CD8-positive, alpha-beta memory T cell (primary cell): ENCODE results near the gene HIGD1A. TPM values are rescaled to one million over a fixed set of nuclear protein-coding genes. Genes with fewer than 3 reads are reported as not detected.

Experiments
- CTCF ChIA-PET: fragments of 350-600 bp; sonication (Branson Sonifier 250); formaldehyde crosslinking; loops from one replicate; lab custom pipeline; 2021; ENCODE audit warnings: antibody characterized with exemption; lab: Charles Lee
- POLR2A ChIA-PET: fragments of 350-600 bp; sonication (Branson Sonifier 250); formaldehyde crosslinking; loops from one replicate; lab custom pipeline; 2021; ENCODE audit warnings: antibody characterized with exemption; lab: Charles Lee
- DNase-seq, 5 donors: peaks; one replicate each; pipeline versions ENCODE4 v3.0.0 to v3.0.0-alpha.2; 2020 to 2022; ENCODE audit warnings: mixed read lengths in 1 of 5
- H3K27ac ChIP-seq: one replicate; pipeline ENCODE4 v1.7.0; 2013; ENCODE audit warnings: low read depth, mild to moderate bottlenecking, low read length, moderate library complexity
- H3K27me3 ChIP-seq: 2 replicates; pipeline ENCODE4 v1.7.0; 2013; ENCODE audit warnings: low read length, mild to moderate bottlenecking; ENCODE audit not compliant: insufficient read depth, poor library complexity, severe bottlenecking
- H3K36me3 ChIP-seq: 2 replicates; pipeline ENCODE4 v1.7.0; 2013; ENCODE audit warnings: mild to moderate bottlenecking, low read length, moderate library complexity; ENCODE audit not compliant: insufficient read depth
- H3K4me1 ChIP-seq: 2 replicates; pipeline ENCODE4 v1.7.0; 2013; ENCODE audit warnings: mild to moderate bottlenecking, low read length, moderate library complexity; ENCODE audit not compliant: insufficient read depth
- H3K4me3 ChIP-seq: 2 replicates; pipeline ENCODE4 v1.7.0; 2013; ENCODE audit warnings: mild to moderate bottlenecking, low read length
- H3K9me3 ChIP-seq: 2 replicates; pipeline ENCODE4 v1.7.0; 2013; ENCODE audit warnings: mild to moderate bottlenecking, low read length
- H3K27ac Mint-ChIP-seq, 8 donors: one replicate each; pipeline ENCODE4 v1.8.0; 2020 to 2021; ENCODE audit warnings: mixed read lengths in 8 of 8, mild to moderate bottlenecking in 6 of 8, inconsistent platforms in 3 of 8, moderate library complexity in 3 of 8
- H3K27me3 Mint-ChIP-seq, 2 donors: one replicate each; pipeline ENCODE4 v1.8.0; 2020 to 2021; ENCODE audit warnings: mixed read lengths in 2 of 2, mild to moderate bottlenecking in 1 of 2, moderate library complexity in 1 of 2
- H3K36me3 Mint-ChIP-seq, 3 donors: one replicate each; pipeline ENCODE4 v1.8.0; 2020 to 2021; ENCODE audit warnings: mixed read lengths in 3 of 3, inconsistent platforms in 1 of 3, mild to moderate bottlenecking in 1 of 3
- H3K4me1 Mint-ChIP-seq, 3 donors: one replicate each; pipeline ENCODE4 v1.8.0; 2020 to 2021; ENCODE audit warnings: mixed read lengths in 3 of 3, inconsistent platforms in 1 of 3, mild to moderate bottlenecking in 1 of 3
- H3K4me3 Mint-ChIP-seq, 7 donors: one replicate each; pipeline ENCODE4 v1.8.0; 2020 to 2021; ENCODE audit warnings: mixed read lengths in 7 of 7, mild to moderate bottlenecking in 6 of 7, moderate library complexity in 4 of 7, inconsistent platforms in 2 of 7
- H3K9me3 Mint-ChIP-seq, 5 donors: one replicate each; pipeline ENCODE4 v1.8.0; 2020 to 2022; ENCODE audit warnings: mixed read lengths in 5 of 5, mild to moderate bottlenecking in 3 of 5, moderate library complexity in 2 of 5, inconsistent platforms in 1 of 5
- polyA plus RNA-seq: library from polyadenylated mRNA; unstranded; fragments of 300-500 nt; fragmentation: Illumina TruSeq; gene quantifications from one replicate; pipeline ENCODE4 v1.2.3, GENCODE V29; 2021
- total RNA-seq, 2 experiments: library from RNA; stranded (reverse); gene quantifications; one replicate each; pipeline ENCODE4 v1.2.3, GENCODE V29; 2021

The HIGD1A gene
- total and polyA plus RNA-seq, 3 experiments from 2014 or later, result 89.3 to 101 (median 93.2) TPM

GRCh38 chr3:42803414-42804105 lies 730 bp downstream of the HIGD1A start:
- Histone ChIP-seq H3K36me3 (no peaks in the 10 kb centered on the region), H3K9me3 (no peaks in the 10 kb centered on the region), H3K27me3 (no peaks in the 10 kb centered on the region), H3K4me3 (peak overlapping the region; percentile 93), H3K27ac (peak overlapping the region; percentile 90), H3K4me1 (peaks cover 36% of the 10 kb centered on the region)
- ChIA-PET POLR2A (interaction anchor here (1.1 kb wide), 1 partner anchor 12 kb away, joined by 4 read pairs; no protein-coding TSS in a partner anchor), CTCF (interaction anchor here (0.9 to 1.7 kb wide), 4 partner anchors 22 to 58 kb away, joined by 3 to 6 read pairs (median 4); no protein-coding TSS in a partner anchor)
- DNase-seq, result peak in 3 of 5 donors; percentile 2 to 50 (median 10)
- H3K27ac Mint-ChIP-seq, result peak overlapping the region; percentile 86 to 98 (median 94)
- peaks cover 0 to 16% of the 10 kb centered on the region in 2 donors for H3K27me3 Mint-ChIP-seq
- no peaks in the 10 kb centered on the region for H3K9me3 Mint-ChIP-seq
- H3K36me3 Mint-ChIP-seq, result peaks cover 0 to 10% (median 4%) of the 10 kb centered on the region in 3 donors
- H3K4me1 Mint-ChIP-seq, result peaks cover 33 to 51% (median 40%) of the 10 kb centered on the region in 3 donors
- H3K4me3 Mint-ChIP-seq, result peak overlapping the region; percentile 92 to 98 (median 96)

GRCh38 chr3:42802876-42803413 lies 1.3 kb downstream of the HIGD1A start:
- Mint-ChIP-seq H3K4me1 (peaks cover 33 to 51% (median 40%) of the 10 kb centered on the region in 3 donors), H3K4me3 (peak overlapping the region; percentile 92 to 98 (median 96)), H3K36me3 (peaks cover 0 to 10% (median 4%) of the 10 kb centered on the region in 3 donors), H3K9me3 (no peaks in the 10 kb centered on the region), H3K27me3 (peaks cover 0 to 16% of the 10 kb centered on the region in 2 donors), H3K27ac (peak overlapping the region in 6 of 8 donors; percentile 34 to 96 (median 93))
- Histone ChIP-seq H3K36me3 (no peaks in the 10 kb centered on the region), H3K27me3 (no peaks in the 10 kb centered on the region), H3K9me3 (no peaks in the 10 kb centered on the region), H3K4me3 (peak overlapping the region; percentile 93), H3K27ac (peak overlapping the region; percentile 90), H3K4me1 (peaks cover 36% of the 10 kb centered on the region)
- no peak for DNase-seq
- POLR2A ChIA-PET, result no interaction called here
- CTCF ChIA-PET, result interaction anchor here (0.9 to 1.7 kb wide), 3 partner anchors 21 to 28 kb away, joined by 3 to 6 read pairs (median 4); no protein-coding TSS in a partner anchor

DNA sequence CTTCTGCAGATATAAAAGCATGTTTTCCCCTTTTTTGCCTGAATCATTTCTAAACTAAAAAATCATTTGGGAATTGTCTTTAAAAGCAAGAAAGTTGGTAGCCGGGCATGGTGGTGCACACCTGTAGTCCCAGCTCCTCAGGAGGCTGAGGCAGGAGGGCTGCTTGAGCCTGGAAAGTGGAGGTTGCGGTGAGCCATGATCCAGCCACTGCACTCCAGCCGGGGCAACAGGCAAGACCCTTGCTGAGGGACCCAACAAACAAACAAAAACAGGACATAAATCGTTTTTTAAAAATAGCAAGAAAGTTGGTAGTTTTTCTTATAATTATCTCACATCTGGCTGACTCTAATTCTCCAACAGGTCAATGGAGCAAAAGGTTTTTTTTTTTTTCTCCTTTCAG lies 2.5 kb downstream of the HIGD1A start:
- POLR2A ChIA-PET, result no interaction called here

DNA sequence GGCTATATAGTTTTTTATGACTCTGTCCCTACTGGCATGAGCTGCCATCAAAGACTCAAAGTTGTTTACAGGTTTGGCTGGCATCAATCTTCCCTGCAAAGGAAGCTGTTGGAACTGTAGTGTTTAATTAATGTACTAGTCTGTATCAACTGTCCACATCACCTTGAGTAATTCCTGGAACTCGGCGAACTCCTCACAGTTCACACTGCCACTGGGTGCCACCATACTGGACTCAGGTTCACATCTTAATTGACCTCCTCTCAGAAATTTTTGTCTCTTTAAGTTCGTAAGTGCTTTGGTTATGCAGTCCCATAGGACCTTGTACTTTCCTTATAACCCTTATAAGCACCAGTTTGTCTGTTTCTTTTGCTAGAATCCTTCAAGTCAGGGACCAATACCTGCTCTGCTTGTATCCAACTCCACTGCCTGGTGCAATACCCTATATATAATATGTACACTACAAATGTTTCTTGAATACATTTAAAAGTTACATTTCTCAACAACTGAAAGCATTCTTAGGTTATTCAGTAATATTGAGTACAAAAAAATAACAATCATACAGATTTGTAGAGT lies 3.2 kb downstream of the HIGD1A start:
- Histone ChIP-seq H3K27me3 (no peaks in the 10 kb centered on the region), H3K4me1 (peaks cover 36% of the 10 kb centered on the region), H3K36me3 (no peaks in the 10 kb centered on the region), H3K9me3 (no peaks in the 10 kb centered on the region), H3K27ac (no peak overlapping the region), H3K4me3 (no peak overlapping the region)
- ChIA-PET POLR2A (no interaction called here), CTCF (no interaction called here)
- no peaks in the 10 kb centered on the region for H3K9me3 Mint-ChIP-seq
- DNase-seq, result no peak
- H3K27ac Mint-ChIP-seq, result no peak overlapping the region
- no peak overlapping the region for H3K4me3 Mint-ChIP-seq
- H3K4me1 Mint-ChIP-seq, result peaks cover 36 to 55% (median 40%) of the 10 kb centered on the region in 3 donors
- H3K27me3 Mint-ChIP-seq, result peaks cover 0 to 7% of the 10 kb centered on the region in 2 donors
- peaks cover 0 to 12% (median 4%) of the 10 kb centered on the region in 3 donors for H3K36me3 Mint-ChIP-seq

More for the DNA sequence above, 2.5 kb downstream of the HIGD1A start:
- Mint-ChIP-seq H3K4me3 (no peak overlapping the region), H3K4me1 (peaks cover 33 to 51% (median 40%) of the 10 kb centered on the region in 3 donors), H3K27ac (no peak overlapping the region), H3K36me3 (peaks cover 0 to 10% (median 4%) of the 10 kb centered on the region in 3 donors), H3K27me3 (peaks cover 0 to 10% of the 10 kb centered on the region in 2 donors), H3K9me3 (no peaks in the 10 kb centered on the region)
- Histone ChIP-seq H3K36me3 (no peaks in the 10 kb centered on the region), H3K4me1 (peaks cover 36% of the 10 kb centered on the region), H3K27me3 (no peaks in the 10 kb centered on the region), H3K9me3 (no peaks in the 10 kb centered on the region), H3K27ac (no peak overlapping the region), H3K4me3 (no peak overlapping the region)
- DNase-seq, result no peak
- CTCF ChIA-PET, result no interaction called here

DNA sequence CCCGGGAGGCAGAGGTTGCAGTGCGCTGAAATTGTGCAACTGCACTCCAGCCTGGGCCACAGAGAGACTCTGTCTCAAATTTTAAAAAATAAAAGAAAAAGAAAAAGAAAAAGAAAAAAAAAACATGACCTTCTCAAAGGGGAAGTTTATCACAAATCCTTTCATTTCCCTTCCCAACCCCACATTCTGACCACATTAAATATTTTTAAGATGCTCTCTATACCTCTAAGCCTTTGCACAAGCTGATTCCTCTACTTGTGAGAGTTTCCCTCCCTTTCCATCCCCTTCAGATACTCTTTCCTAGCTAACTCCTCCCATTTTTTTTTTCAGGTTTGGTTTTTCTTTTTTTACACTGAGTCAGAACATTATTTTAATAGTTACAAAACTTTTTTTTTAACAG lies 4.0 kb downstream of the HIGD1A start:
- Histone ChIP-seq H3K4me3 (no peak overlapping the region), H3K27ac (no peak overlapping the region), H3K27me3 (no peaks in the 10 kb centered on the region), H3K4me1 (peaks cover 36% of the 10 kb centered on the region), H3K36me3 (no peaks in the 10 kb centered on the region), H3K9me3 (no peaks in the 10 kb centered on the region)
- POLR2A ChIA-PET, result no interaction called here
- peak overlapping the region in 2 of 8 donors; percentile 25 for H3K27ac Mint-ChIP-seq
- peak in 1 of 5 donors; percentile 4 for DNase-seq
- no peaks in the 10 kb centered on the region for H3K9me3 Mint-ChIP-seq
- no peak overlapping the region for H3K4me3 Mint-ChIP-seq
- CTCF ChIA-PET, result interaction anchor here (1.9 kb wide), 1 partner anchor 20 kb away, joined by 5 read pairs; no protein-coding TSS in a partner anchor
- no peaks in the 10 kb centered on the region for H3K27me3 Mint-ChIP-seq
- peaks cover 0 to 12% (median 4%) of the 10 kb centered on the region in 3 donors for H3K36me3 Mint-ChIP-seq
- peaks cover 40 to 62% (median 49%) of the 10 kb centered on the region in 3 donors for H3K4me1 Mint-ChIP-seq

DNA sequence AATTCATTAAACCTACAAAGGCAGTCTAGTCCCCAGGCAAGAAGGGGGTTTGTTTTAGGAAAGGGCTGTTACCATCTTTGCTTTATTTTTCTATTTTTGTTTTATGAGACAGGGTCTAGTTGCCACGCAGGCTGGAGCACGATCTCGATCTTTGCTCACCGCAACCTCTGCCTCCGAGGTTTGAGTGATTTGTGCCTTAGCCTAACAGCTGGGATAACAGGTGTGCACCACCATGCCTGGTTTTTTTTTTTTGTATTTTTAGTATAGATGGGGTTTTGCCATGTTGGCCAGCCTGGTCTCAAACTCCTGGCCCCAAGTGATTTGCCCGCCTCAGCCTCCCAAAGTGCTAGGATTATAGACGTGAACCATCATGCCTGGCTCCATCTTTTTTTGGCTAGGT lies 4.9 kb downstream of the HIGD1A start:
- peaks cover 36% of the 10 kb centered on the region for H3K4me1 ChIP-seq
- no peaks in the 10 kb centered on the region for H3K27me3 ChIP-seq
- ChIA-PET CTCF (interaction anchor here (1.9 kb wide), 1 partner anchor 19 kb away, joined by 5 read pairs; no protein-coding TSS in a partner anchor), POLR2A (no interaction called here)
- Mint-ChIP-seq H3K27ac (no peak overlapping the region), H3K9me3 (no peaks in the 10 kb centered on the region), H3K27me3 (no peaks in the 10 kb centered on the region), H3K4me1 (peaks cover 39 to 55% (median 53%) of the 10 kb centered on the region in 3 donors), H3K4me3 (peak overlapping the region in 1 of 7 donors; percentile 8), H3K36me3 (peaks cover 0 to 11% (median 4%) of the 10 kb centered on the region in 3 donors)
- no peak for DNase-seq
- H3K4me3 ChIP-seq, result no peak overlapping the region
- H3K36me3 ChIP-seq, result no peaks in the 10 kb centered on the region
- H3K27ac ChIP-seq, result no peak overlapping the region
- H3K9me3 ChIP-seq, result no peaks in the 10 kb centered on the region

- no peak for DNase-seq
- Histone ChIP-seq H3K4me3 (no peak overlapping the region), H3K9me3 (no peaks in the 10 kb centered on the region), H3K4me1 (peaks cover 16% of the 10 kb centered on the region), H3K36me3 (no peaks in the 10 kb centered on the region), H3K27me3 (no peaks in the 10 kb centered on the region), H3K27ac (no peak overlapping the region)
- Mint-ChIP-seq H3K4me3 (no peak overlapping the region), H3K27me3 (no peaks in the 10 kb centered on the region), H3K27ac (peak overlapping the region in 2 of 8 donors; percentile 48 to 50), H3K4me1 (peaks cover 21 to 41% (median 37%) of the 10 kb centered on the region in 3 donors), H3K9me3 (no peaks in the 10 kb centered on the region), H3K36me3 (peaks cover 6 to 19% (median 13%) of the 10 kb centered on the region in 3 donors)
- POLR2A ChIA-PET, result interaction anchor here (0.7 kb wide), 1 partner anchor 43 kb away, joined by 3 read pairs; no protein-coding TSS in a partner anchor
- CTCF ChIA-PET, result interaction anchor here (0.9 kb wide), 1 partner anchor 16 kb away, joined by 3 read pairs; no protein-coding TSS in a partner anchor
Measured at GRCh38 chr3:42796332-42796885, 7.9 kb downstream of the HIGD1A start.
